ENCODE results near the gene RAP1GAP.

Gene RAP1GAP

DNA sequence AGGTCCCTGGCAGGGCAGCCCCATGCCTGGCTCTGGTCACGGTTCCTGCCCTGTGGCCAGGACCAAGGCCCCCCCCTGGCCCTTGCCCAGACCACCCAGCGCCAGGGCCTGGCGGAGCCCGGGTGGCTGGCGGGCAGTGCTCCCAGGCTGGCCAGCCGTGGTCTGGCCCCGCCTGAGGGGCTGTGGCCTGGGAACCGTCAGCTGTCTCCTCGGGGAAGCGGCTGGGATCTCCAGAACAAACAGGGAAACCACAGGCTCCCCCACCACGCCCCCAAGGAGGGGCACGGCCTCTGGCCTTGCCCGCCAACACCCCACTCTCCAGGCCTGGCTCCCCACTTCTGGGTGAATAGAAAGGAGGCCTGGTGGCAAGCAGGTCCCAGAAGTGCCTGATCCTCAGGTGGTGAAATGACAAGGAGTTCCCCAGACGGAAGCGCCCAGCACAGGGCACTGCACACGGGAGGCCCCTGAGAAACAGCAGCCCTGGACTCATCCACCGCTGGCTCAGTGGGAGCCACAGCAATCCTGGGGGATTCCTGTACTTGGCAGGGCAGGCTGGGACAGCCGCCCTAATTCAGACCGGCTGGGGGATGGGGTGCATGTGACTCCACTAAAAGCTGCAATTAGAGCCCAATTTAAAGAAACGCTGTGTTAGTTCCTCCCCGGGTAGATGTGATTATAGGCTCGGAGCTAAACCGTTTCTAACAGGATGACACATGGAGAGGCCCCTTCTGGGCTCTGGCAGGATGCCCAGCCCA is 78.9 kb downstream of the RAP1GAP start:
- no peak for DNase-seq (ENCODE audit: low read depth)

DNA sequence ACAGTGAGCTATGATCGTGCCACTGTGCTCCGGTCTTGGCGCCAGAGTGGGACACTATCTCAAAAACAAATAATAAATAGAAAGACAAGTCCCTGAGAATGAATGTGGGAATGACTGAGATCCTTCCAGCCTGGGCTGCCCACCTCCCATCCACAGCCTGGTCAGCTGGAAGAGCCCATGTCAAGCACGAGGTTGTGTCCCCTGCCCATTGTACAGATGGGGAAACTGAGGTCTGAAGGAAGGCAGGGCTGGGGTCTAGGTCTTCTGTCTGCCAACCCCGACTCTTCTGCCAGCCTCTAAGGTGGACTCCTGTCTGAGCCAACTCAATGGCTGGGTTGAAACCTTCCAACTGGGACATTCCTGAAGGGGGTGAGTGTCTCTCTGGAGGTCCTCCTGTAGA is 79.5 kb downstream of the RAP1GAP start:
- no peak for DNase-seq (ENCODE audit: low read depth)

DNA sequence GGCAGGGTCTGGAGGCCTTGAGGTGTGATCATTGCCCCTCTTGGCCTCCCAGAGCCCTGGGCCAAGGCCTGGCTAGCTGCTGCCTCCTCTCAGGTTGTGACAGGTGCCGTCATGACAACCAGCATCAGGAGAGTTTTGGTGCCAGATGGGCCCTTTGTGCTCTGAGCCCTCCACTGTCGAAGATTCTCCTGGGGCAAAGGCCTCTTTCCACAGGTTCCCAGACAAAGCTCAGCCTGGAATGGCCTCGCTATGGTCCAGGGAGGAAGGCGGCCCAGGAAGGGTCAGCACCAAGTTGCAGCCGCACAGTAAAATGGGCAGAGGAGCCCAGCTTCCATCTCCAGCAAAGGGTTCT is 81.6 kb downstream of the RAP1GAP start:
- DNase-seq (ENCODE audit: low read depth), result no peak

DNA sequence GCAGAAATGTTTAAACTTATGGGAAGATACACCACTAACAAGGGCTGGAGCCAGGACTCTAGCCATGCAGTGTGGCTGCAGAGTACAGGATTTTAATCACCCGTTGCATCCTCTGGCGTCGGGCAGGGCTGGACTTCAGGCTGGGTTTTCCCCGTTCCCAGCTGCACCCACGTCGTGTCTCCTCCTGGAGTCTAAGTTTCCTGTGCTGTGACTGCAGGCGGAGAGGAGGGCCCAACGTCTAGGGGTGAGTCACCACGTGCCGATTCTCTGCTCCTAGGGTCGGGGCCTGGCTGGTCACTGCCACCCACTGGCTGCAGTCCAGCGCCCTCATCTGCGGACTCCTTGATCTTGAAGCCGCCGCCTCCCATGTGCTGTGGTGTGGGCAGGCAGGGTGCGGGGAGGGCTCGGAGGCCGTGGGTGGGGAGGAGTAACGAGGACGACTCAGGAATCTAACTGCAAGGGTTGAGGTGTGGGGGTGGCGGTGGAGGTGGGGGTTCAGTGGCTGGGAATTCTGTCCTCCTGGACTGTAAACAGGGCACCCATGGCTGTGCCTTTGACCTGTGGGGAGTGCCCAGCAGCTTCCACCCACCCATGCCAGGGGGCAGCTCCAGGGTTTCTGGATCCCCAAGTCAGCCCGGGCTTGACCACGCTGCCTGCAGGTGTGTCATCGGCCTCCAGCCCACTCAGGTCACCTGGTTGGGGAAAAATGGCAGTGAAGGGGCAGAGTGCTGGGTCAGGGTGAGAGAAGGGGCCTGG is 82.1 kb downstream of the RAP1GAP start:
- no peak for DNase-seq (ENCODE audit: low read depth)

DNA sequence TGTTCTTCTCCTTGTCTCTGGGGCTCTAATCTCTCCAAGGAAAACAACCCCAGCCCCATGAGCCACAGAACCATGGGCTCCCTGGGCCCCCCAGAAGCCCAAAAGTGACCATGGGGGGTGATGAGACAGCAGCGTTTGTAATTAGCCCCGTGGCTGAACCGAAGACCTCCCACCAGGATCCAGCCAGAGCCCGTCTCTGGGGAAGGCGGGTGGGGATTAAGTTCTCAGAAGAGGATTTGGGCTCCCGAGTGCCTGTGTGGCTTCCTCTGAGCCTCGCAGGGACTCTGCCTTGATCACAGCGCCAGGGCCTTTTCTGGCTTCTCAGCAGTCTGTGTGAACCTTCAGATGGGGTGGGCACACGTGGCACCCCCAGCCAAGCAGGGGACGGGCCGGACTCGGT is 82.9 kb downstream of the RAP1GAP start:
- DNase-seq (ENCODE audit: low read depth), result no peak

DNA sequence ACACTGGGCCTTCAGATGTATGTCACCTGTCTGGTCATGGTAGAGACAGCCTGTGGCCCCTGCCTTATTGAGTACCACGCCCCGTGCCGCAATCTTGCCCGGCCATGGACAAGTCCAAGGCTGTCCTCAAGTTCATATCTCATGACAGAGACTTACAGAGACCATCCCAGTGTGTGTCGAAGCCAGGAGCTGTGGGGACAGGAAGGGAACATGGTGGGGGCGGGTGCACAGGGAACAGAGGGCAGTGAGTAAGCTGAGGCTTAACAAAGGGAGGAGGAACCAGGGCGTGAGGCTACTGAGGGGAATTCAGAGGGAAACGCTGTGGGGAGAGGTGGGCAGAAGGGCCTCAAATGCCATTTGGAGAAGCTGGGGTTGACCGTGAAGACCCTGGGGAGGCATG is 84.1 kb downstream of the RAP1GAP start:
- DNase-seq (ENCODE audit: low read depth), result no peak

DNA sequence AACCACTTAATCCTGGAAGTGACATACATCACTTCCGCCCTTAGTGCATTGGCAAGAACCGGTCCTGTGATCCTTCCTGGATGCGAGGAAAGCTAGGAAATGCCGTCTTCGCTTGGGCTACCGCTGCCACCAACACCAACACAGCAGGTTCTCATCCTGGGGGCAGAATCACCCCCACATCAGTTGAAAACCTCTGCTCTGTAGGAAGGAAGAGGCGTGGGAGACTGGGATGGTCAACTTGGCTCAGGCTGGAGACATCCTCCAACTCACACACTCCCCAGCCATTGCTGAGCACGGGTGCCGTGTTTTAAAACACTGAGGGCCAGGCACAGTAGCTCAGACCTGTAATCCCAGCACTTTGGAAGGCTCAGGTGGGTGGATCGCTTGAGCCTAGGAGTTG is 85.1 kb downstream of the RAP1GAP start:
- no peak for DNase-seq (ENCODE audit: low read depth)

DNA sequence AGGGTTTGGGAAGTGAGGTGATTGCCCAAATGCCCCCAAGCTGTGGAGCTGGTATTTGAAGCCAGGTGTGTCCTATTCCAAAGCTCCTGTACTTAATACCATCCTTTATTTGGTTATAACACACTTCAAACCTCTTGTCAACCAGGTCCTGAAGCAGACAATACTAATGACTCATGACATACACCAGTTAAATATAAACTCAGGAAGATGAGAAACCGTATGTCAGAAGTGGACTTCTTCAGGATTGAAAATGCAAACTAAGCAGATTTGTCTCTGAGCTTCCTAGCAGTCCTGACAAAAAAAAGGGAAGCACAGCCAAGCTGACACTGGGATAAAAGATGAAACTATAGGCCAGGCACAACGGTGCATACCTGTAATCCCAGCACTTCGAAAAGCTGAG is 89.4 kb downstream of the RAP1GAP start:
- no peak for DNase-seq (ENCODE audit: low read depth)

DNA sequence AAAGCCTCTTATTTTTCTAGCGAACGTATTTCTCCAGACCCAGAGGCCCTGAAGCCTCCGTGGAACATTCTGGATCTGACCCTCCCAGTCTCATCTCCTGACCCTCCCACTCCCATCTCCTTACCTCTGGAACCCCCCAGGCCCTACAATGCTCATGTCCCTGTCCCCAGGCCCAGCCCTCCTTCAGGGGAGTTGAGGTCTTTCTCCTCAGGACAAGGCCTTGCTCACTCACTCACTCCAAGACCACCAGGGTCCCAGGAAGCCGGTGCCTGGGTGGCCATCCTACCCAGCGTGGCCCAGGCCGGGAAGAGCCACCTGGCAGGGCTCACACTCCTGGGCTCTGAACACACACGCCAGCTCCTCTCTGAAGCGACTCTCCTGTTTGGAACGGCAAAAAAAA is 91.2 kb downstream of the RAP1GAP start:
- DNase-seq (ENCODE audit: low read depth), result no peak

DNA sequence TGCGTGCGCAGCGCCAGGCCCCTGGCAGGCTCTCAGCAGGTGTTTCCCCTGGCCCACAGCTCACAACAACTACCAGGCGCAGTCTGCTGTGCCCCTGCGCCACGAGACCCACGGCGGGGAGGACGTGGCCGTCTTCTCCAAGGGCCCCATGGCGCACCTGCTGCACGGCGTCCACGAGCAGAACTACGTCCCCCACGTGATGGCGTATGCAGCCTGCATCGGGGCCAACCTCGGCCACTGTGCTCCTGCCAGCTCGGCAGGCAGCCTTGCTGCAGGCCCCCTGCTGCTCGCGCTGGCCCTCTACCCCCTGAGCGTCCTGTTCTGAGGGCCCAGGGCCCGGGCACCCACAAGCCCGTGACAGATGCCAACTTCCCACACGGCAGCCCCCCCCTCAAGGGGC is 91.8 kb downstream of the RAP1GAP start:
- no peak for DNase-seq (ENCODE audit: low read depth)

DNA sequence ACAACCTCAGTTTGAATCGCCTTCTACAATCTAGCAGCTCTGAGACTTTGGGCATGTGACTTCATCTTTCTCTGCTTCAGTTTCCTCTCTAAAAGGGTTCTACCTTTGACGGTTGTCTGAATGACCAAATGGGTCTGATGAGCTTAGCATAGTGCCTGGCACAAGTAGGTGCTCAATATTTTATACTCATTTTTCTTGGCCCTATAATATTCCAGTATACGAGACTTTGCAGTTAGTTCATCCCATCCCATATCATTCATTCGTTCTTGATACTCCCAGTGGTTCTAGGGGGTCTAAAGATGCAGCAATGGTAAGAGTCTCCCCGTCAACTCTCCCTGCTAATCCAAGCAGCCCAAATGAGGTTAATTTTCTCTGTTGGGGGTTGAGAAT is 92.4 kb downstream of the RAP1GAP start:
- no peak for DNase-seq (ENCODE audit: low read depth)

DNA sequence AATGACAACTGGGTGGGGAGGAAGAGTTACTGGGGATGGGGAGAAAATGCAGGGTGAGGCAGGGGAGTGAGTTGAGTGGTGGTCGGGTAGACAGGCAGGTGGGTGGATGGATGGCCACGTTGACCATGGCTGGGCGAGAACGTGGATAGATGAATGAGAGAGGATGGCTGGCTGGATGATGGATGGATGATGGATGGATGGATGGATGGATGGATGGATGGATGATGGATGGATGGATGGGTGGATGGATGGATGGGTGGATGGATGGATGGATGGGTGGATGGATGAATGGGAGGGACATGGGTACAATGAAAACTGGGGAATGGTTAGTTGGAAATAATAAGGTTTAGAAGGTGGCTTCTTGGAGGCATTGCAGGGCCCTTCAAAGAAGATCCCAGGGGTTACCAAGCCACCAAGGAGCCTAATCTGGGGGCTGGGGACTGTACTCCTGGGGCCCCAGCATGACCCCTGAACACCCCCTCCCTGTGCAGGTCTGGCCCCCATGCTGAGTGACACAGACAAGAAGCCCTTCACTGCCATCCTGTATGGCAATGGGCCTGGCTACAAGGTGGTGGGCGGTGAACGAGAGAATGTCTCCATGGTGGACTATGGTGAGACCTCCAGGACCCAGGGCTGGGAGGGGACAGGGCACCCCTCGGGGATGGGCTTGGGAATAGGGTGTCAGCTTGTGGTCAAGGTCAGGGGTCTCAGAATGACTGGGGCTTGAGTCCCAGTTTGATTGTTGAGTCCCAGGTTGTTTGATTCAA is 92.9 kb downstream of the RAP1GAP start:
- no peak for DNase-seq (ENCODE audit: low read depth)

DNA sequence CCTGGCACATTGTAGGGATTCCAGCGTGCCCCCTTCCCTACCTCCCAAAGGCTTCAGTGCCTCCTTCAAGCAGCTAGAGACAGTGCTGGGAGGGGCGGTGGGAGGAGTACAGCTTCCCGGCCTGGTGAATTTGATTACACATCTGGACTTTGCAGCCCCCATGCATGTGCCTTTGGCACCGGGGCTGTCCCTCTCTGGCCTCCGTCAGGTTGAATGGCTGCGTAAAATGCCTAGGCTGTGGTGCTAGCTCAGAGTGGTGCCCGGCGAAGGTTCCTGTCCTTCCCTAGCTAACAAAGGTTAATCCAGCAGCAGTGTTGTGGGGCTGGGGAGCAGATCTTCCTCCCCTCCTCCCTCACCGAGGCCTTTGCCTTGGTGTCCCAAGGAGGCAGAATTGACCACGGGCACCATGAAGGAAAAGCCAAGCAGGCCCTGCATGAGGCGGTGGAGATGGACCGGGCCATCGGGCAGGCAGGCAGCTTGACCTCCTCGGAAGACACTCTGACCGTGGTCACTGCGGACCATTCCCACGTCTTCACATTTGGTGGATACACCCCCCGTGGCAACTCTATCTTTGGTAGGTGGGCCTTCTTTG is 93.7 kb downstream of the RAP1GAP start:
- no peak for DNase-seq (ENCODE audit: low read depth)

DNA sequence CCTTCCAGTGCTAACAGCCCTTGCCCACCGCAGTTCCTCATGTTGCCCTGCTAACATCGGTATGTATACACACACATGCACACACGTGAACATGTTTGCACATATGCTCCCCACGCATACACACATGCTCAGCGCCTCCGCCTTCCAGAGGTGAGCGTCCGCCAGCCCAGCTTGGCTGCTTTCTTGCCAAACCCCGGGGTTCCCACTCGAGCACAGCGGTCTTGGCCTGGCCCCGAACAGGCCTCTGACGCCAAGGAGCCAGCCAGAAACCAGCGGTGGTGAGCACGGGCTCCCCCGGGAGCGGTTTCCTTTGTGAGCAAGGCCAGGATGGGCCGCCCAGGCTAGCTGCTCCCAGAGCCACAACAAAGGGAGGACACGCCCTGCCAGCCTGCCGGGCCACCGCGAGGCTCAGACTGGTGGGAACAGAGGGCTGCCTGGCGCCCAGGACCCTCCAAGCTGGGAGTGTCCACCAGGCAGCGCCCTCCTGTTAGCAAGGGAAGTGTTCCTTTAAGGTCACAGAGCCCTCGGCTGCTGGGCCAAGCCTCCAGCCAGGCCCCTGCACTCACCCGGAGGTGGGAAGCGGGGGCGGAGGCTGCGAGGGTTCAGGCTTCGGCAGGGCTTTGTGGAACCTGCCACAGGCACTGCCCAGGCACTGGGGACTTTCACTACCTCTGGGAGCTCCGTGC is 94.5 kb downstream of the RAP1GAP start:
- DNase-seq (ENCODE audit: low read depth), result no peak

DNA sequence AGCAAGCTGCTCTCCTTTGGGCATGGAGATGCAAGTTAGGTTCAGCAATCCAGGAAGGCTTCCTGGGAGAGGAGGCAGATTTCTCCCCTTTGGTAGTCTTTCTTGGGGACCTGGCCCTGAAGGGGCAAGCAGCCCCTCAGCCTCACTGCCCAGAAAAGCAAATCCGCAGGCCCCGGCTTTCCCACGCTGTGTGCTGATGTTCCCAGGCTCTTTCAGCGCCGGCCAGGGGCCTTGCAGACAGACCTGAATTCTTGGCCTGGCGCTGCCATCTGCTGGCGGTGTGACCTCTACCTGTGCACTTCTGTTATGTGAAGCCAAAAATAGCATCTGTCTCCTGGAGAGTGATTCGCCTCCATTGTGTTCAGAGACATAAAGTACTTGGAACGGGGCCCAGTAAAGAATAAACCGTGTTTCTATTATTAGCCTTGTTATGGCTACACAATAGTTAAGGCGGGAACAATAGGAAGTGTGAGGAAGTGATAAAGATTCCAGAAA is 95.1 kb downstream of the RAP1GAP start:
- no peak for DNase-seq (ENCODE audit: low read depth)

DNA sequence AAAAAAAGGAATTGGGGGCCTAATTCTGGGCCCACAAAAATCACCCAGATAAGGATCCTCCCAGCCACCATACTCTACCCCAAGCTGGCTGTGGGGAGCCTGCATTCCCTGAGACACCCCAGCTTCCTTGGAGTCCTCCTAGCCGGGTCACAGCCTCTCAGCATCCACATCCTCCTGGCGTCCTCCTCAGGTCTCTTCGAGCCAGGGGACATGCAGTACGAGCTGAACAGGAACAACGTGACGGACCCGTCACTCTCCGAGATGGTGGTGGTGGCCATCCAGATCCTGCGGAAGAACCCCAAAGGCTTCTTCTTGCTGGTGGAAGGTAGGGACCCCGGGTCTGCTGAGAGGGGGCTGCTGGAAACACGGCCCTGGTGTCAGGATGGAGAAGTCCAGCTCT is 95.7 kb downstream of the RAP1GAP start:
- DNase-seq (ENCODE audit: low read depth), result no peak

DNA sequence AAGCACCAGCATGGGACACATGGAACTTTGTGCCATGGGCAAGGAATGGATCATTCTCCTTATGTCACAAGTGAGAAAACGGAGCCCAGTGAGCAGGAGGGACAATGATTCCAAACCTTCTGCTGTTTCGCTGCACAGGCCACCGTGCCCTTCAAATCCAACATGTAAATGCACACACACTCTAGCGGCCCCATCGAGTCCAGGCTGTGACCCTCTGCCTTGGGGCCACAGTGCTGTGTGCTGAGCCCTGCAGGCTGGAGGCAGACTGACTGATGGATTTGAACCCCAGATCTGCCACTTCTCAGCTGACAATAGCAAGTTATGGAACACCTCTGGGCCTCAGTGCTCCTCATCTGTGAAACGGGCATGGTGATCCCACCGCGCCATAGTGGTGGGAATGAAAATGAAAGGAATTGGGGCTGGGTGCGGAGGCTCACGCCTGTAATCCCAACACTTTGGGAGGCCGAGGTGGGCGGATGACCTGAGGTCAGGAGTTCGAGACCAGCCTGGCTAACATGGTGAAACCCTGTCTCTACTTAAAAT is 96.4 kb downstream of the RAP1GAP start:
- DNase-seq (ENCODE audit: low read depth), result no peak

DNA sequence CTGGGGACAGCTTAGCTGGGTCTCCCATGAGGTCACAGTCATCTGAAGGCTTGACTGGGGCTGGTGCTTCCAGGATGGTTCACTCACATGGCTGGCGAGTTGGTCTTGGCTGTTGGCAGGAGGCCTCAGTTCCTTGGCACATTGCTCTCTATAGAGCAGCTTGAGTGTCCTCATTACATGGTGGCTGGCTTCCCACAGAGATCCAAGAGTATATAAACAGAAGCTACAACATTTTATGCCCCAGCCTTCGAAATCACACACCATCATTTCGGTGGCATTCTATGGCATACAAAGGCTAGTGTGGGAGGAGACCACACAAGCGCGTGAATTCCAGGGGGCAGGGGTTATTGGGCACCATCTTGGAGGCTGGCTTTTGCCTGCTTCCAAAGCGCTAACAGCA is 96.9 kb downstream of the RAP1GAP start:
- DNase-seq (ENCODE audit: low read depth), result no peak

DNA sequence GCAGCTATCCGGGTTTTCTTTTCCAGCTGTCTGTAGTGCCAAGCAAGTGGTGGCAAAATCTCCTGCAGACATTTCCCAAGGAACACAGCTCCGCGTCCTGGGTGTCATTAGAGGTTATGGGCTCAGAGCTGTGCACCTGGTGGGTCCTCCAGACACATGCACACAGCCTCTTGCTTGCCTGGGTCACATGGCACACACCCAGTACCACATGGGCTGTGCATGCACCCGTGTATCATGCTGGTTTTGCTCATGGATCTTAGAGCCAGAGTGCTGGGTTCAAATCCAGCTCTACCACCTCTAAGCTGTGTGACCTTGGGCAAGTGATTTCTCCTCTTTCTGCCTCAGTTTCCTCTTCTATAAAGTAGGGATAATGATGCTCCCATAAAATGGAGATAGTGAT is 98.3 kb downstream of the RAP1GAP start:
- DNase-seq (ENCODE audit: low read depth), result no peak

DNA sequence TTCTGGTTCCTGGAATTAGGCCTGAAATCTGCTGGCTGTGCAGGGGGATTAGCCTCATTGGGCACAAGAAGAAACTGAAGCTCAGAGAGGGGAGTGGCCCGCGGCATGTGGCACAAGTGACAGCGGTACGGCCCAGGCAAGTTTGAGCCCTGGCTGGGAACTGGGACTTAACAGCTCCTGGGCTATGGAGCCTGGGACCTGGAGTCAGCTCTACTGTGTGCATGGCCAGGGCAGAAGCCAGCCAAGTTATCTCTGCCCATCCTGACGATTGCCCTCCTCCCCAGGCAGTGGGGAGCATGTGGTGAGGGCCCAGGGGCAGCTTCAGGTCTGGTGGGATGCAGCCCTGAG is 98.7 kb downstream of the RAP1GAP start:
- DNase-seq (ENCODE audit: low read depth), result no peak

DNA sequence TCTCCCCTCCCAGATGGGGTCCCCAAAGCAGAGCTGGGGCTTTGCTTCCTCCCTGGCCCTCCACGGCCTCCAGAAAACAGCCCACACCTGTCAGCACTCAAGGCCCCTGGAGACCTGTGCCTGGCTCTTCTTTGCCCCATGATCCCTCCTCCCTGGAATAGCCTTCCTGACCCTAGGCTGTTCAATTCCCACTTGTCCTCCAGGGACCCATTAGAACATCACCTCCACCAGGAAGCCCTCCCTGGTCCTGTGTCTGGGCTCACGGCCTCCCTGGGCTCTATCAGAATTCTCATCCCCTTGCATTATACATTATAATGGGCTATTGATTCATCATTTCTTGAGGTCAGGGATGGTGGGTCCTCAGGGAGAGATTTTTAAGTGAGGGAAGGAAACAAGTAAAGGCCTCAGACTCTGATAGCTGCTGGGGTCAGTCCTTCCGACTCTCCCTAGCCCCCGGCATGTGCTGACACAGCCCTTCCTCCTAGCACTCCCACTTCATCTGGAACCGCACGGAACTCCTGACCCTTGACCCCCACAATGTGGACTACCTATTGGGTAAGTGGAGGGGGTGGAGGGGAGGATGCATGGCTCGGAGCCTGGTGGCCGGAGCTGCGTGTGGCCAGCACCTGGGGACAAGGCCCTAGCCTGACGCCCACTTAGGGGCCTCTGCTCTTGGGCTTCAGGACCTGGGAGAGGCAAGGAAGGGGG is 99.2 kb downstream of the RAP1GAP start:
- DNase-seq (ENCODE audit: low read depth), result no peak
